Nephron progenitor cell (in vitro differentiated cells): ENCODE data around the gene RBMS2.
A peak's percentile ranks its signal among the peaks of the same experiment; 100 is the strongest.
"Not testable (repeated sequence)": the region's sequence is repeated elsewhere in the genome, so short reads cannot be mapped to it uniquely, and the experiment has no call there.

ENCODE experiments used
- DNase-seq: peaks from one replicate; pipeline ENCODE4 v3.0.0; 2021
- H3K27ac Mint-ChIP-seq: 2 replicates; pipeline ENCODE4 v1.8.0; 2021; ENCODE audit warnings: mild to moderate bottlenecking, moderate library complexity, mixed read lengths
- H3K27me3 Mint-ChIP-seq: 2 replicates; pipeline ENCODE4 v1.8.0; 2021; ENCODE audit warnings: mild to moderate bottlenecking, low read depth, mixed read lengths; ENCODE audit not compliant: poor library complexity
- H3K36me3 Mint-ChIP-seq: 2 replicates; pipeline ENCODE4 v1.8.0; 2021; ENCODE audit warnings: low read depth, mixed read lengths
- H3K4me1 Mint-ChIP-seq: 2 replicates; pipeline ENCODE4 v1.8.0; 2021; ENCODE audit warnings: mixed read lengths
- H3K4me3 Mint-ChIP-seq: 2 replicates; pipeline ENCODE4 v1.8.0; 2021; ENCODE audit warnings: mild to moderate bottlenecking, moderate library complexity, mixed read lengths
- H3K9me3 Mint-ChIP-seq: 2 replicates; pipeline ENCODE4 v1.8.0; 2021; ENCODE audit warnings: mild to moderate bottlenecking, moderate library complexity, mixed read lengths
- CTCF ChIP-seq: fragments of 200-600 bp; sonication (generic); IDR thresholded peaks from 2 replicates; pipeline ENCODE4 v1.5.0; 2021; ENCODE audit warnings: antibody characterized with exemption

The RBMS2 gene

GRCh38 chr12:56514014-56514318 lies 7.7 kb upstream of the RBMS2 start:
- H3K27ac Mint-ChIP-seq, H3K4me1 Mint-ChIP-seq, H3K4me3 Mint-ChIP-seq, DNase-seq, H3K36me3 Mint-ChIP-seq, H3K9me3 Mint-ChIP-seq: not testable (repeated sequence)
- peaks cover 19% of the 10 kb centered on the region for H3K27me3 Mint-ChIP-seq
- peak; percentile 13 for TF ChIP-seq CTCF

- Mint-ChIP-seq H3K4me3 (no peak overlapping the region), H3K4me1 (peaks cover 14% of the 10 kb centered on the region), H3K9me3 (no peaks in the 10 kb centered on the region), H3K27me3 (no peaks in the 10 kb centered on the region), H3K27ac (no peak overlapping the region), H3K36me3 (no peaks in the 10 kb centered on the region)
- TF ChIP-seq CTCF, result no peak
- no peak for DNase-seq
These were observed 3.8 kb upstream of the RBMS2 start for GRCh38 chr12:56517854-56518253.

- peaks cover 18% of the 10 kb centered on the region for H3K4me1 Mint-ChIP-seq
- no peaks in the 10 kb centered on the region for H3K27me3 Mint-ChIP-seq
- no peak for TF ChIP-seq CTCF
- H3K9me3 Mint-ChIP-seq, result no peaks in the 10 kb centered on the region
- H3K27ac Mint-ChIP-seq, result no peak overlapping the region
- H3K36me3 Mint-ChIP-seq, result no peaks in the 10 kb centered on the region
- DNase-seq, result no peak
- H3K4me3 Mint-ChIP-seq, result no peak overlapping the region
These were observed 3.0 kb upstream of the RBMS2 start for GRCh38 chr12:56518570-56518969.

- no peak for DNase-seq
- no peaks in the 10 kb centered on the region for H3K27me3 Mint-ChIP-seq
- H3K9me3 Mint-ChIP-seq, result no peaks in the 10 kb centered on the region
- no peak for TF ChIP-seq CTCF
- H3K4me1 Mint-ChIP-seq, result peaks cover 24% of the 10 kb centered on the region
- H3K27ac Mint-ChIP-seq, result no peak overlapping the region
- no peaks in the 10 kb centered on the region for H3K36me3 Mint-ChIP-seq
- H3K4me3 Mint-ChIP-seq, result no peak overlapping the region
These were observed 1.6 kb upstream of the RBMS2 start for GRCh38 chr12:56520048-56520447.

- Mint-ChIP-seq H3K4me3 (no peak overlapping the region), H3K36me3 (no peaks in the 10 kb centered on the region), H3K27me3 (no peaks in the 10 kb centered on the region), H3K4me1 (peaks cover 24% of the 10 kb centered on the region), H3K27ac (no peak overlapping the region), H3K9me3 (no peaks in the 10 kb centered on the region)
- DNase-seq, result no peak
- TF ChIP-seq CTCF, result no peak
These were observed 1.1 kb upstream of the RBMS2 start for GRCh38 chr12:56520506-56520905.

- TF ChIP-seq CTCF, result no peak
- Mint-ChIP-seq H3K36me3 (no peaks in the 10 kb centered on the region), H3K4me3 (peak overlapping the region; percentile 92), H3K27me3 (no peaks in the 10 kb centered on the region), H3K4me1 (peaks cover 24% of the 10 kb centered on the region), H3K9me3 (no peaks in the 10 kb centered on the region), H3K27ac (peak overlapping the region; percentile 89)
- no peak for DNase-seq
These were observed 421 bp upstream of the RBMS2 start for GRCh38 chr12:56521209-56521589.
